Neutrophil (primary cell): ENCODE data around the gene BACH2.
"Not testable (repeated sequence)": the region's sequence is repeated elsewhere in the genome, so short reads cannot be mapped to it uniquely, and the experiment has no call there.

Experiments used
- H3K27ac ChIP-seq: fragments of 200-600 bp; sonication (generic); 2 replicates; pipeline ENCODE4 v1.5.1; 2016; ENCODE audit warnings: mild to moderate bottlenecking, moderate library complexity
- H3K27me3 ChIP-seq: fragments of 200-600 bp; sonication (generic); 2 replicates; pipeline ENCODE4 v1.6.0; 2016; ENCODE audit warnings: mild to moderate bottlenecking
- H3K36me3 ChIP-seq: fragments of 200-600 bp; sonication (generic); 2 replicates; pipeline ENCODE4 v1.5.1; 2017
- H3K4me1 ChIP-seq, 2 experiments: fragments of 200-600 bp in 1 of 2; sonication (generic) in 1 of 2; 1 replicate in 1 of 2; 2 replicates in 1 of 2; pipeline versions ENCODE4 v1.5.1 to v1.6.1; 2013 to 2016; ENCODE audit warnings: low read depth in 1 of 2, low read length in 1 of 2, mild to moderate bottlenecking in 1 of 2, moderate library complexity in 1 of 2; ENCODE audit not compliant: control insufficient read depth in 1 of 2, insufficient read depth in 1 of 2
- H3K4me3 ChIP-seq, 2 experiments: fragments of 200-600 bp in 1 of 2; sonication (generic) in 1 of 2; 1 replicate in 1 of 2; 2 replicates in 1 of 2; pipeline ENCODE4 v1.5.1; 2013 to 2016; ENCODE audit warnings: low read depth in 1 of 2, low read length in 1 of 2, mild to moderate bottlenecking in 1 of 2, moderate library complexity in 1 of 2
- H3K9me3 ChIP-seq: fragments of 200-600 bp; sonication (generic); 2 replicates; pipeline ENCODE4 v1.5.1; 2016
- TF ChIP-seq, protein P1 (sequence below): fragments of 200-600 bp; sonication (generic); IDR thresholded peaks from 2 replicates; pipeline ENCODE4 v1.5.1; 2016; ENCODE audit warnings: antibody characterized with exemption

The BACH2 gene

DNA sequence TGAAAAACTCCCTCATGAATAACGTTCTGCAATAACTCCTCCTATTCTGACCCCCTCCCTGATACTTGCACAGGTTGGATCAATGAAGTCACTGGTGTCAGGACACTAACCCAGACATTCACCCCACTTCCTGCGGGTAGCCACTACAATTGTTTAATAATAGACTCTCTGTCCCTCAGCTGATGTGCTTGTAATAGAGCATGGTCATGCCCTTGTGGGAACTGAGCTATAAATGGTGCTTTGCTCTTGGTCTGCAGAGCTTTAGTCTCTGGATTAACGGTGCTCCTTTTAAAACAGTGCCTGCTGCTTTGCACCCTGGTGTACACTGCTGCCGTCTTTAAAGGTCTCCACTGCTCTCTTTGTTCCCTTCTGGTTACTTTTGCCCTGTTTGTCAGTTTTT, 127.3 kb downstream of the BACH2 start:
- Histone ChIP-seq H3K27ac (no peak overlapping the region), H3K27me3 (no peaks in the 10 kb centered on the region), H3K4me1 (no peaks in the 10 kb centered on the region), H3K36me3 (no peaks in the 10 kb centered on the region), H3K4me3 (no peak overlapping the region), H3K9me3 (no peaks in the 10 kb centered on the region)
- TF ChIP-seq, protein P1, sequence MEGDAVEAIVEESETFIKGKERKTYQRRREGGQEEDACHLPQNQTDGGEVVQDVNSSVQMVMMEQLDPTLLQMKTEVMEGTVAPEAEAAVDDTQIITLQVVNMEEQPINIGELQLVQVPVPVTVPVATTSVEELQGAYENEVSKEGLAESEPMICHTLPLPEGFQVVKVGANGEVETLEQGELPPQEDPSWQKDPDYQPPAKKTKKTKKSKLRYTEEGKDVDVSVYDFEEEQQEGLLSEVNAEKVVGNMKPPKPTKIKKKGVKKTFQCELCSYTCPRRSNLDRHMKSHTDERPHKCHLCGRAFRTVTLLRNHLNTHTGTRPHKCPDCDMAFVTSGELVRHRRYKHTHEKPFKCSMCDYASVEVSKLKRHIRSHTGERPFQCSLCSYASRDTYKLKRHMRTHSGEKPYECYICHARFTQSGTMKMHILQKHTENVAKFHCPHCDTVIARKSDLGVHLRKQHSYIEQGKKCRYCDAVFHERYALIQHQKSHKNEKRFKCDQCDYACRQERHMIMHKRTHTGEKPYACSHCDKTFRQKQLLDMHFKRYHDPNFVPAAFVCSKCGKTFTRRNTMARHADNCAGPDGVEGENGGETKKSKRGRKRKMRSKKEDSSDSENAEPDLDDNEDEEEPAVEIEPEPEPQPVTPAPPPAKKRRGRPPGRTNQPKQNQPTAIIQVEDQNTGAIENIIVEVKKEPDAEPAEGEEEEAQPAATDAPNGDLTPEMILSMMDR, result no peak

DNA sequence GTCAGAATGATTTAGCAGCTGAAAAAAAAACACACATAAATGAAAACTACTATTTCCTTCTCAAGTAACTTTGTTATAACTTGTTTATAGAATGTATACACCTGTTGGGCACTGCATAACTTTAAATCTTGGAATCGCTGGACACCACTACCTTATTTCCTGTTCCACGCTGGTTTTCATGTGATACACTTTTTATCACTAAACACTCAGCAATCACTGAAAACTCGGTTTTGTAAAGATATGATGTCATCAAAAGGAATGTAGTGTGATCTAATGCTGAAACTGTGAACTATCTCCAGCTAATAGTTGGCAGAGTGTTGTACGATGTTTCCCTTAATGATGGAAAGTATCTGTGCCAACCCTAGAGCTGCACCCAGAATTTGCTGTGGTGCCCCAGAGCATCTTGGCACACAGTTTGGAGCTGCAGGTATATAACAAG, 127.9 kb downstream of the BACH2 start:
- Histone ChIP-seq H3K36me3 (no peaks in the 10 kb centered on the region), H3K27me3 (no peaks in the 10 kb centered on the region), H3K9me3 (no peaks in the 10 kb centered on the region), H3K4me3 (no peak overlapping the region), H3K4me1 (no peaks in the 10 kb centered on the region), H3K27ac (no peak overlapping the region)
- TF ChIP-seq, protein P1, result no peak

DNA sequence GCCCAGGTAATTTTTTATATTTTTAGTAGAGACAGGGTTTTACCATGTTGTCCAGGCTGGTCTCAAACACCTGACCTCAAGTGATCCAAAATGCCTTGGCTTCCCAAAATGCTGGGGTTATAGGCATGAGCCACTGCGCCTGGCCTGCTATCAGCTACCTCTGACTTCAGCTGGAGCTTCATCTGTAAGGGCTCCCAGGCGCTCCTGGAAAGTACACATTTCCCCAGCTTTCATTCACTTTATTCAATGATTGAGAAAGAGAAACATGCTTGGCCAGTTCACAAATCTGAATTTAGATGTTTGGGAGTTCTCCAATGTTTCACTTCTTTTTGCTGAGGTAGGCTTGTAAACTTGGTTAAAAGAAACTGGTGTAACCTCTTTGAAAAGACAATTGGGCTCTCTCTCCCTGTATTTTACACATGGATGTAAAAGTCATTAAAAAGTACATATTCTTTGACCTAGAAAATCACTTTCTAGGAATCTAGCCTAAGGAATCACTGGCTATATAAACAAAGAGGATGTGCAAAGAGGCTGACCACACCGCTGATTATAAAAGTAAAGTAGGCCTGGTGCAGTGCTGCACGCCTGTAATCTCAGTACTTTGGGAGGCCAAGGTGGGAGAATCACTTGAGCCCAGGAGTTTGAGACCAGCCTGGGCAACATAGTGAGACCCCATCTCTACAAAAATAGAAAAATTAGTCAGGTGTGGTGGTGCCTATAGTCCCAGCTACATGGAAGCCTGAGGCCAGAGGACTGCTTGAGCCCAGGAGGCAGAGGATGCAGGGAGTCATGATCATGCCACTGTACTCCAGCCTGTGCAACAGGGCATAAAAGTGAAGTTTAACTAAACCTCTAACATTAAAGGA, 128.9 kb downstream of the BACH2 start:
- Histone ChIP-seq H3K27me3 (no peaks in the 10 kb centered on the region), H3K27ac (no peak overlapping the region), H3K4me3 (no peak overlapping the region), H3K36me3 (no peaks in the 10 kb centered on the region), H3K9me3 (no peaks in the 10 kb centered on the region), H3K4me1 (no peaks in the 10 kb centered on the region)
- TF ChIP-seq, protein P1, result no peak

DNA sequence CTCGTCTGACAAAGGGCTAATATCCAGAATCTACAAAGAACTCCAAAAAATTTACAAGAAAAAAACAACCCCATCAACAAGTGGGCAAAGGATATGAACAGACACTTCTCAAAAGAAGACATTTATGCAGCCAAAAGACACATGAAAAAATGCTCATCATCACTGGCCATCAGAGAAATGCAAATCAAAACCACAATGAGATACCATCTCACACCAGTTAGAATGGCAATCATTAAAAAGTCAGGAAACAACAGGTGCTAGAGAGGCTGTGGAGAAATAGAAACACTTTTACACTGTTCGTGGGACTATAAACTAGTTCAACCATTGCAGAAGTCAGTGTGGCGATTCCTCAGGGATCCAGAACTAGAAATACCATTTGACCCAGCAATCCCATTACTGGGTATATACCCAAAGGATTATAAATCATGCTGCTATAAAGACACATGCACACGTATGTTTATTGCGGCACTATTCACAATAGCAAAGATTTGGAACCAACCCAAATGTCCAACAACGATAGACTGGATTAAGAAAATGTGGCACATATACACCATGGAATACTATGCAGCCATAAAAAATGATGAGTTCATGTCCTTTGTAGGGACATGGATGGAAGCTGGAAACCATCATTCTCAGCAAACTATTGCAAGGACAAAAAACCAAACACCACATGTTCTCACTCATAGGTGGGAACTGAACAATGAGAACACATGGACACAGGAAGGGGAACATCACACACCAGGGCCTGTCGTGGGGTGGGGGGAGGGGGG, 130.3 kb downstream of the BACH2 start:
- not testable (repeated sequence) for H3K27me3 ChIP-seq

DNA sequence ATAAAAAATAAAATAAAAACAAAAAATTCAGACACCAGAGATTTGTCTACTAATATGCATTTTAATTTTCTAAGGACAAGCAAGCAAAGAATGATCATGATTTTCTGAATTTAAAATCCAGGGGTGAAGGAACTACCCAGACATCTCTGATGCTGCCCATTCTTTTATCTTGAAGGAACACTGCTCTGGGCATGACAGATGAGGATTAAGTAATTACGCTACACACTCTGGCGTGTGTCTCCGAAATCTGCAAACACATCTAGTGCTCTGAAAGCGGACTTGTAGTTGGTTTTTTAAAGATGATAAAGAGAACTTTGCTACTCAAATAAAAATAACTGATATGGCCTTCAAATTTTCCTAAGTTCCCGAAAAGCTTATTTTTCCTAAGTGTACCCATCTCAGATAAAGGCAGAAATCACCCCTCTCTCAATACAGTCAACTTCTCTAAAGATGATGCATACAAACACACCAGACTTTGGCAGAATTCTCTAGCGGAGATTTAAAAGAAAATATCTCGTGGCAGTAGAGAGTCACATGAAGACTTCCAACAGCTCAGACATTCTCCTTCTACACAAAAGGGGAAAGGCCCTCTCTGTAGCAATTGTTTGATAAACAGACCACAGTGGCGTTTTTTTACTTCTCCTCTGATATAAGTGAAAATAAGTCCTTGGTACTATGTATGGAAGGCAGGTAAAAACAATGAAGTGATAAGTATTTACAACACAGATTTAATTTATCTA, 133.8 kb downstream of the BACH2 start:
- no peaks in the 10 kb centered on the region for H3K27me3 ChIP-seq
- H3K27ac ChIP-seq, result no peak overlapping the region
- no peaks in the 10 kb centered on the region for H3K9me3 ChIP-seq
- H3K4me3 ChIP-seq, result no peak overlapping the region
- H3K36me3 ChIP-seq, result no peaks in the 10 kb centered on the region
- TF ChIP-seq, protein P1, result no peak
- no peaks in the 10 kb centered on the region for H3K4me1 ChIP-seq

More for the DNA sequence above, 130.3 kb downstream of the BACH2 start:
- H3K4me1 ChIP-seq, H3K9me3 ChIP-seq, H3K36me3 ChIP-seq, H3K4me3 ChIP-seq, H3K27ac ChIP-seq: not testable (repeated sequence)
